Fibroblast of pulmonary artery (primary cell): ENCODE results near the gene HIRA.

ENCODE experiments used
- DNase-seq: peaks from one replicate; pipeline ENCODE4 v3.0.0-alpha.2; 2010; ENCODE audit warnings: low read depth
- H3K4me3 ChIP-seq: replicated peaks from 2 replicates; pipeline ENCODE4 v1.5.1; 2011; ENCODE audit warnings: low read depth, mild to moderate bottlenecking, control low read depth, low read length, moderate library complexity
- CTCF ChIP-seq: IDR thresholded peaks from 2 replicates; pipeline ENCODE4 v1.5.1; 2011; ENCODE audit warnings: mild to moderate bottlenecking, control low read depth, low read length, inconsistent platforms; ENCODE audit errors: missing control alignments

The HIRA gene

GRCh38 chr22:19402642-19403191 is 28.8 kb downstream of the HIRA start:
- no peak overlapping the region for H3K4me3 ChIP-seq
- no peak for TF ChIP-seq CTCF
- DNase-seq, result no peak

- no peak for TF ChIP-seq CTCF
- no peak overlapping the region for H3K4me3 ChIP-seq
- no peak for DNase-seq
Measured at GRCh38 chr22:19401483-19401882, 30.1 kb downstream of the HIRA start.

GRCh38 chr22:19400881-19401280 is 30.7 kb downstream of the HIRA start:
- no peak for DNase-seq
- no peak overlapping the region for H3K4me3 ChIP-seq
- no peak for TF ChIP-seq CTCF

- no peak overlapping the region for H3K4me3 ChIP-seq
- no peak for DNase-seq
- no peak for TF ChIP-seq CTCF
Measured at GRCh38 chr22:19398652-19399051, 32.9 kb downstream of the HIRA start.

- TF ChIP-seq CTCF, result no peak
- no peak for DNase-seq
- no peak overlapping the region for H3K4me3 ChIP-seq
Measured at GRCh38 chr22:19398206-19398605, 33.3 kb downstream of the HIRA start.

GRCh38 chr22:19397734-19398104 is 33.8 kb downstream of the HIRA start:
- TF ChIP-seq CTCF, result no peak
- H3K4me3 ChIP-seq, result no peak overlapping the region
- no peak for DNase-seq

- no peak overlapping the region for H3K4me3 ChIP-seq
- no peak for TF ChIP-seq CTCF
Measured at GRCh38 chr22:19396934-19397733, 34.4 kb downstream of the HIRA start.

More at GRCh38 chr22:19396934-19397733, 34.4 kb downstream of the HIRA start:
- DNase-seq, result no peak
